HG03064 (cell line): ENCODE results near the gene DTNB.

Experiments
- ATAC-seq: cut with Tn5 transposase; IDR thresholded peaks from one replicate; pipeline ENCODE4 v1.9.1; 2021; ENCODE audit warnings: low read depth; ENCODE audit not compliant: unreplicated experiment

The DTNB gene

GRCh38 chr2:25514043-25514637, 159.2 kb downstream of the DTNB start:
- no peak for ATAC-seq

GRCh38 chr2:25512707-25513106, 160.7 kb downstream of the DTNB start:
- ATAC-seq: no peak

- no peak for ATAC-seq
Observed at GRCh38 chr2:25506226-25506625, 167.2 kb downstream of the DTNB start.

GRCh38 chr2:25505622-25506021, 167.8 kb downstream of the DTNB start:
- ATAC-seq: no peak

DNA sequence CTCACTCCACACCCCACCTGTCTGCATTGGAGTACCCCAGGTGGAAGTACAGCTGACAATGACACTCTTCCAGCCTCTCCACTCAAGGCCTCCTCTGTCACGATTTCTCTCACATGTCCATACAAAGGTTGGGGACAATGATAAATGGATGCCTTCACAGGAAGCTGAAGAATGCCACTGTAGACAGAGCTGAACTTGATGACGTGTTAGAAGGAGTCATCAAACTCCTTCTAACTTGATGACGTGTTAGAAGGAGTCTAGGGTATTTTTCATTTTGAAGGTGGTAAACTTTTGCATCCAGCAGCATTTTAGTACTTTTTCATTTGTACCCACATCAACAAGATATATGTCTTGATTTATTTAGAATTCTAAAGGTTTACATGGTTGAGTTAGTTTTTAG, 168.2 kb downstream of the DTNB start:
- ATAC-seq: no peak

- ATAC-seq: no peak
Observed at GRCh38 chr2:25504266-25504665, 169.1 kb downstream of the DTNB start.

DNA sequence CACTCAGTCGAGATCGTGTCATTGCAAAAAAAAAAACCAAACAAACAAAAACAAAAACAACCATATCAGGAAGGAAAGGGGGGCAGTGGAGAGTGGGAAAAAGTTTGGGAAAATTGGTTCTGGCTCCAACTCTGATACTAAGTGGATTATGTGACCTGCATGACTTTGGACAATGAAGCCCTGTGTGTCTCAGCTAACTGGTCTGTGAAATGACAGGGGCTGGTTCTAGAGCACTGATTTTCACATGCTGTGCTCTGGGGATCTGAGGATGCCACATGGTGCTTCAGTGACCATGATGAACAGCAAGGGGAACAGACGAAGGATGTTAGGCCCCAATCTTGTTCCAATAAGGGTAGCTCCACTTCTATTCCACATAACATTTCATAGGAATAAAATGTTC, 174.2 kb downstream of the DTNB start:
- ATAC-seq: no peak

DNA sequence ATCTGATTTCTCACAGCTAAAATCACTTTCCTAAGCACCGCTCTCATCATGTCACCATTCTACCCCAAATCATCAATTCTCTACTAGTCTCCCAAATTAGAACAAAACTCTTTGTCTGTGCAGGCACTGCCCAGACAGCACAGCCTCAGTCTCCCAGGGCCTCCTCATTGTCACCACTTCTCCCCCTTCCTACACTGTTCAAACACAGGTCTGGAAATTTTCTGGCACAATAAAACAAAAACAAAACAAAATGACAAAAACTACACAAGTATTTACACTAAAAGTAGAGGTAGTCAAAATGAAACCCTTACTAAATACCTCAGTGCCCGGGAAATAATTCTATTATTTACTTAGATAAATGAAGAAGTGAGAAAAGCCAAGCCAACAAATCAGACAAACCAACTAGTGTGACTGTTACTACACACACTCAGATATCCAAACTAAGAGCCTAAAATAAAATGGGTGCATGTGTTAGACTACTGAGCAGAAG, 175.4 kb downstream of the DTNB start:
- ATAC-seq: peak; percentile 59

- no peak for ATAC-seq
Observed at GRCh38 chr2:25497229-25497917, 176.0 kb downstream of the DTNB start.

GRCh38 chr2:25494616-25495015, 178.8 kb downstream of the DTNB start:
- no peak for ATAC-seq

- ATAC-seq: no peak
Observed at GRCh38 chr2:25493207-25493606, 180.2 kb downstream of the DTNB start.

DNA sequence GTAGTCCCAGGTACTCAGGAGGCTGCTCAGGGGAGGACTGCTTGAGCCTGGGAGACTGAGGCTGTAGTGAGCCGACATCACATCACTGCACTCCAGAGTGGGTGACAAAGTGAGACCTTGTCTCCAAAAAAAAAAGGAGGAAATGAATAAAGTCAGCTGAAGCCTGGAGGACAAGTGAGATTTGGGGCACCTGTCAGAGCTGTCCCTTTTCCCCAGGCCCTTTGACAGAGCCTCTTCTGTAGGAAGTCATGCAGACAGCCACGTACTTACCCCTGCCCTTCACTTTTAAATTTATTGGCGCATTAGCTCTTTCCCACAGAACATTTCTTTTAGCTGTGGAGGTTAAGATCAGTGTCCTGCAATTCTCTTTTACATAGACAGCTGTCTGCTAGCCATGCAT, 180.7 kb downstream of the DTNB start:
- ATAC-seq: no peak

DNA sequence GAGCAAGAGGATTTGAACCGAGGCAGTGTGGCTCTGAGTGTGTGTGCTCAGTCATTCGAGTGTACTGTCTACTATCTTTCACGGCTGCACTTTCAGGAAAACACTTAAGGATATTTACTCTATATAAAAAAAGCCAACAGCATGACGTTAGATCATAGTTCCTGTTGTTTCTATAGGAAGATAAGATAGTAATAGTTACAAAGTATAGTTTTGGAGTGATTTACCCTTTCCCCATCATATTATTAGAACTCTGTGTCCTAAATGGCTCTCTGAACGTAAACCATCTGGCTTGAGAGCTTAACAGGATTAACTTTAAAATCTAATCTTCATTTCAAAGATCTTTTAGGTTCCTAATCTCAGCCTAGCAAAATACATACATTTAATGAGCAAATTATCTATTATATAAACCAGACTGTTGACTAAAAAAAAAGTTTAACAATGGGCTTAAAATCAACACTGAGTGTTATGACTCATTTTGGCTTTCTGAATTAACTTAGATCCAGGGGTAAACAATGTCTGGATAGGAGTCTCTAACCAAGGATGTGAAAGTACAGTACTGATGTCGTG, 181.3 kb downstream of the DTNB start:
- ATAC-seq: no peak

- no peak for ATAC-seq
Observed at GRCh38 chr2:25491003-25491696, 182.2 kb downstream of the DTNB start.

DNA sequence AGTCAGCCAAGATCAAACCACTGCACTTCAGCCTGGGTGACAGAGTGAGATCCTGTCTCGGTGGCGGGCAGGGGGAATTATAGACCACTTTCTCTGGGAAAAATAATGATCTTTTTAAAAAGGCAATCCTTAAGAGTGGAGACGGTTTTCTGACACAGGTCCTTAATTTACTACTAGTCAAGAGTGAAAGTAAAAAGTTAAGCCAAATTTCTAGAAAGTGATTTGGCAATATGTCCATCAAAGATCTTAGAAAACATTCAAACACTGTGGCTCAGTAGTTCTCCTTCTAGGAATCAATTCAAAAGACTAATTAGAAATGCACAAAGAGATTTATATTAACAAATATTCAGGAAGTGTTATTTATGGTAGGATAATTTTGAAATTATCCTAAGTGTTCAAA, 183.2 kb downstream of the DTNB start:
- ATAC-seq: no peak

DNA sequence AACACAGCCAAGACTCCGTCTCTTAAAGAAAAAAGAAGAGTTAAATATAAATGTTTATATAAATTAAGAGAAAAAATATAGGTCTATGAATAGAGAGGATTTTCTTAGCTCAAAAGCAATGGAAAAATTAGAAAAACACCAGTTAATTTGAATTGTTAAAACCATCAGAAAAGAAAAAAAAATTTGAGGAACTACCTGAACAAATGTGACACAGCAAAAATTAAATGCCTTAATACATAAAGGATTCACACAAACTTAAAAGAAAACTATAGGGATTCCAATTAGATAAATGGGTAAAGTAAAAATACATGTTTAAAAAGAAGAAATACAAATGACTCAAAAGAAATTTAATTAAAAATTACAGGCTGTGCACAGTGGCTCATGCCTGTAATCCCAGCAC, 183.7 kb downstream of the DTNB start:
- no peak for ATAC-seq

- ATAC-seq: peak; percentile 75
Observed at GRCh38 chr2:25483607-25484266, 189.6 kb downstream of the DTNB start.

DNA sequence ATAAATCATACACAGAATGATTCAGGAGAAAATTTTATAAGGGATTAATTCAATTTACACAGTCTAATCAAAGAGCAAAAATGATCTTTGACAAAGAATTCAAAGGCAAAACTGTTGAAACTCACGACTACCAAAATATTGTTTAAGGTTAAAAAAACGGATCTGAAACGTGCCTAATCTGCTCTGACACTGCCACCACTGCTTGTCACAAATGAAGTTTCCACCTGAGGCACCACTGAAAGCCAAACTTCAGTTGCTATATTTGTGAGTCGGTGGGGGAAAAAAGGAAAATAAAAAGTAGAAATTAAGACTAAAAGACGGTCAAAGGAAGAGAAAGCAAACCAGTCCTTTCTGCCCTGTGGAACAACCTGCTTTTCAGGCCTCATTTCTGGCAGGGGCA, 191.0 kb downstream of the DTNB start:
- ATAC-seq: no peak

DNA sequence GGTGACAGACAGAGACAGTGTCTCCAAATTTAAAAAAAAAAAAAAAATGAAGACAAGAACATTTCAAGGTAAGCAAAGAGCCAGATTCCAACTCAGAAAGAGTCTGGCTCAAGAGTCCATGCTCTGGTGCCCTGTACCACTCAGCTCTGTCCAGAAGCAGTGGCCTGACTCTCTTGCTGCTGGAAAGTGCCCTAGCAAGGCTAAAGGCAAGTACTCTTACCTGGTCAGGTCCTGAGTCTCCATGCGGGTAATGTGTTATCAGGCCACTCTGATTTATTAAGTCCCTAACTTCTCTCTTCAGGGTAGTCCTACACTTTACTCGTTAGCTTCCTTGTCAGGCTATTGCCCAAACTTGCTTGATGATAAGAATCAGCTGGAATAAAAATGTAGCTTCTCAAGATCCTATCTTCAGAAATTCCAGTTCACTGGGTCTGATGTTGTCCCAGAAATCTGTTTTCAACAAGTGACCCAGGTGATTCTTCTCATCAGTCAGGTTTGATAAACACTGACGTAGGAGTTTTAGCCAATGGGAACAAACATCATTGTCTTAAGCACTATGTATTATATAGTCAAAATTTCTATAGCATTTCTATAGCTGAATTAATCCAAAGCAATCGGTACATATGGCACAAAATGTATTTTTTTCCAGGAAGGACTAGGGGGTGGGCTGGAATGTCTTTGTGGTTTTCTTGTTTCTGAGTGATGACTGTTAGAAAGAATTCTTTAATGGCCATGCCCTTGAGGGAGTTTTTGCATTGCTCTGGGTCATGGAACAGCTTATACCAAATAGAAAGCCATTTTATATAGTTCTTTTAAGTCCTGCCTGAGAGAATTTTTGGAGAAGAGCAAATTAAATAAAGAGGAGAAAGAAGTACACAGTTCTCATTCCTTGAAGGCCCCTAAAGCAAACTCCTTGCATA, 191.7 kb downstream of the DTNB start:
- ATAC-seq: no peak

DNA sequence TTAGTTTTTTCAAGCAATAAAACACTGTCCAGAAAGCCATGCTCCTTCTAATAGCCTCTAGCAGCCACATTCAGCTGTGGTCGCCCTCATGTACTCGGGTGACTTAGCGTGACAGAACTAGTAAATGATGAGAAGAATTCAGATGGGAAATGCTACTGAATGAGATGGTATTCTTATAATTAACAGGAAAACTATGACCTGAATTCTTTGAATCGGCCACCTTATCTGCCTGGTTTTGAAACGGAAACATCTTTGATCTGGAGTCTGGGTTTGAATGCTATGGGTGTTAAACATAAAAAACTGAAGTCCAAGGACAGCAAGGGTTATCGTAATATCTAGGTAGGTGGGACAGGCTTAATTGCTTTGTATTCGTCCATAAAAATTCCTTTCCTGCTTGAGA, 192.8 kb downstream of the DTNB start:
- no peak for ATAC-seq
